Activated T-helper 1 cell treated with anti-CD3 and anti-CD28 coated beads, Interleukin-12 subunit alpha, Interleukin-12 subunit beta, Interleukin-2, Interleukin-4 antibody, amounts not matched to agents 30 ng/mL and 10 ng/mL and 1 ng/mL, durations not matched to agents 14 hours and 24 hours and 36 hours (primary cell): ENCODE results near the gene ALCAM. TPM values are rescaled to one million over a fixed set of nuclear protein-coding genes. Genes with fewer than 3 reads are reported as not detected.
"Not testable (repeated sequence)": the region's sequence is repeated elsewhere in the genome, so short reads cannot be mapped to it uniquely, and the experiment has no call there.

Source experiments
- DNase-seq: peaks from one replicate; pipeline ENCODE4 v3.0.0; 2021; ENCODE audit warnings: low spot score
- H3K27ac Mint-ChIP-seq: one replicate; pipeline ENCODE4 v1.8.0; 2021; ENCODE audit warnings: mild to moderate bottlenecking, mixed read lengths
- H3K27me3 Mint-ChIP-seq: one replicate; pipeline ENCODE4 v1.8.0; 2022; ENCODE audit warnings: mild to moderate bottlenecking, moderate library complexity, mixed read lengths; ENCODE audit not compliant: insufficient read depth
- H3K36me3 Mint-ChIP-seq: one replicate; pipeline ENCODE4 v1.8.0; 2021; ENCODE audit warnings: low read depth, mixed read lengths
- H3K4me1 Mint-ChIP-seq: one replicate; pipeline ENCODE4 v1.8.0; 2021; ENCODE audit warnings: low read depth, mixed read lengths
- H3K4me3 Mint-ChIP-seq: one replicate; pipeline ENCODE4 v1.8.0; 2021; ENCODE audit warnings: mild to moderate bottlenecking, moderate library complexity, mixed read lengths
- H3K9me3 Mint-ChIP-seq: one replicate; pipeline ENCODE4 v1.8.0; 2021; ENCODE audit warnings: mixed read lengths
- intact Hi-C: fragments of 100-400 bp; cut with micrococcal nuclease; formaldehyde crosslinking; loops from one replicate; pipeline ENCODE4 v1.15.1; 2024
- total RNA-seq: library from RNA; stranded (reverse); gene quantifications from 2 replicates; pipeline ENCODE4 v1.2.3, GENCODE V29; 2022

ALCAM gene
- total RNA-seq, 1 donor from 2014 or later: 24.9 TPM

DNA sequence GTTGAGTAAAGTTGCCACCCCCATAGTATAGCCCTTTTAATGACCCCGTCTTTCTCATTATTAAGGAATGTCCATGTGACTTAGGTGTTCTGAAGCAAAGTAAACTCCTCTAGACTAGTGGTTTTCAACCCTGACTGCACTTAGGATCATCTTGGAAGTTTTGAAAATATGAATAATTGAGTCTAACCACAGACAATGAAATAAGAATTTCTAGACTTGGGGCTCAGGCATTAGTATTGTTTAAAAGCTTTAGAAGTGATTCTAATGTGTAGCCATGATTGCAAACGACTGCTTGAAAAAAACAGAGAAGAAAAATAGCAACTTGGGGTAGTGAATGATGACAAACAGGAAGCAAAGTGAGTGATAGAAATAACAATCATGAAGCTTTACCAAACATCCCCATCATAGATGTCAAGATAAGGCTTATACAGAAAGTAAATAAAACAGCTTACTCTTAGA, 35.0 kb downstream of the ALCAM start:
- Mint-ChIP-seq H3K27ac (no peak overlapping the region), H3K4me1 (no peaks in the 10 kb centered on the region), H3K9me3 (peaks cover 20% of the 10 kb centered on the region), H3K4me3 (no peak overlapping the region), H3K36me3 (peaks cover 4% of the 10 kb centered on the region), H3K27me3 (no peaks in the 10 kb centered on the region)
- DNase-seq: no peak
- intact Hi-C loops: no loop called here

GRCh38 chr3:105402287-105402801, 35.6 kb downstream of the ALCAM start:
- H3K4me1 Mint-ChIP-seq: no peaks in the 10 kb centered on the region
- H3K27ac Mint-ChIP-seq: no peak overlapping the region
- no peaks in the 10 kb centered on the region for H3K27me3 Mint-ChIP-seq
- no peak for DNase-seq
- H3K9me3 Mint-ChIP-seq: peaks cover 26% of the 10 kb centered on the region
- no peak overlapping the region for H3K4me3 Mint-ChIP-seq
- intact Hi-C loops: no loop called here
- H3K36me3 Mint-ChIP-seq: peaks cover 4% of the 10 kb centered on the region

DNA sequence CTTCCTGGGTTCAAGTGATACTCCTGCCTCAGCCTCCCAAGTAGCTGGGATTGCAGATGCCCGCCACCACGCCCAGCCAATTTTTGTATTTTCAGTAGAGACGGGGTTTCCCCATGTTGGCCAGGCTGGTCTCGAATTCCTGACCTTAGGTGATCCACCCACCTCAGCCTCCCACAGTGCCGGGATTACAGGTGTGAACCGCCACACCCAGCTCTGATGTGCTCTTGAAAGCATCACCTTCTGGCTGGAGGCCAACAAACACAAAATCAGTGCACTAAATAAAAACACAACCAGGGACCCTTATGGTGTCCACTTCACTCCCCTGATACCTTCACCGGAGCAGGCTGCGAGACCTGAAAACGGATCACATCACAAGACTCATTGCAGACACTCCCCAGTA, 36.3 kb downstream of the ALCAM start:
- DNase-seq, H3K27me3 Mint-ChIP-seq, H3K27ac Mint-ChIP-seq, intact Hi-C loops, H3K4me1 Mint-ChIP-seq, H3K4me3 Mint-ChIP-seq, H3K36me3 Mint-ChIP-seq: not testable (repeated sequence)
- H3K9me3 Mint-ChIP-seq: peaks cover 28% of the 10 kb centered on the region

DNA sequence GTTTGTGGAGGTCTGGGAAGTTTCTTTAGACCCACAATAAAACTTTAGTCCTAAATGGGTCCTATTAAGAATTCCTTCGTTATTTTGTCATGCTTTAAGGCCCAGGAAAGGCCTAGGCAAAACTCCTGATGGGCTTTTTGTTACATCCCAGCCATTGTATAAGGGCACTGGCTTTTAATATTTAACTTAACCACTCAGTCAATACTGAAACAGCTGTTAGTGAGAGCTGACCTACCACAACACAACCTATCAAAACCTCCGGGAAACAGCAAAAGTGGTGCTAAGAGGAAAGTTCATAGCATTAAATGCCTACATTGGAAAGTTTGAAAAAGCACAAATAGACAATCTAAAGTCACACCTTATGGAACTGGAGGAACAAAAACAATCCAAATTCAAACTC, 39.6 kb downstream of the ALCAM start:
- no peak overlapping the region for H3K27ac Mint-ChIP-seq
- H3K4me1 Mint-ChIP-seq: no peaks in the 10 kb centered on the region
- peaks cover 4% of the 10 kb centered on the region for H3K36me3 Mint-ChIP-seq
- intact Hi-C loops: no loop called here
- no peak for DNase-seq
- H3K27me3 Mint-ChIP-seq: no peaks in the 10 kb centered on the region
- no peak overlapping the region for H3K4me3 Mint-ChIP-seq
- H3K9me3 Mint-ChIP-seq: peaks cover 28% of the 10 kb centered on the region

- Mint-ChIP-seq H3K9me3 (peaks cover 16% of the 10 kb centered on the region), H3K27me3 (no peaks in the 10 kb centered on the region), H3K4me3 (no peak overlapping the region), H3K36me3 (no peaks in the 10 kb centered on the region), H3K27ac (no peak overlapping the region), H3K4me1 (no peaks in the 10 kb centered on the region)
- intact Hi-C loops: no loop called here
- DNase-seq: no peak
These were observed 42.7 kb downstream of the ALCAM start for GRCh38 chr3:105409364-105409763.

DNA sequence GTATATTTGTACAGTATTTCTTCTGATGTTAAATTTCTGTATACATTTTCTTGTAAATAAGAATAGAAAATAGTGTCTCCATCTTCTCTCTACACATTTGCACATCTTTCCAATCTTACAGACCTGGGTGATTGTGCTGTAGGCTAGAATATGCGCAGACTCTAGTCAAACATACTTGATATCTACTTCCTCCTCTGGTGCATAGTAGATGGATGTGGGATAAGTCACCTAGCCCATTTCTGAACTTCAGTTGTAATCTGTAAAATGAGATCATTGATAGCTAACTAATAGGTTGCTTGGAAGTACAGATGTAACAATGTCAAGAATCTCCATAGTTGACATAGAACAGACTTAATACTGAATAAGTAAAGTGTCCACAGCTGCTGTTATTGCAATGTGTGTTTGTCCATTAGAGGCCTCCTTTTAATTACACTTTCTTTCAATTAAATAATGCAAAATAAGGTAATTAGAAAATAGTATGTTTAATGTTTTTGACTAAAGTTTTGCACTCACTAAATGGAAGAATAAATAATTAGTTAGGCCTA, 46.7 kb downstream of the ALCAM start:
- DNase-seq: no peak
- Mint-ChIP-seq H3K4me1 (no peaks in the 10 kb centered on the region), H3K4me3 (no peak overlapping the region), H3K9me3 (no peaks in the 10 kb centered on the region), H3K27me3 (peaks cover 3% of the 10 kb centered on the region), H3K36me3 (no peaks in the 10 kb centered on the region), H3K27ac (no peak overlapping the region)
- intact Hi-C loops: no loop called here

GRCh38 chr3:105414841-105415240, 48.1 kb downstream of the ALCAM start:
- no peaks in the 10 kb centered on the region for H3K9me3 Mint-ChIP-seq
- no peak overlapping the region for H3K4me3 Mint-ChIP-seq
- DNase-seq: no peak
- H3K27ac Mint-ChIP-seq: no peak overlapping the region
- H3K36me3 Mint-ChIP-seq: no peaks in the 10 kb centered on the region
- no peaks in the 10 kb centered on the region for H3K4me1 Mint-ChIP-seq
- peaks cover 3% of the 10 kb centered on the region for H3K27me3 Mint-ChIP-seq
- intact Hi-C loops: no loop called here

- H3K27ac Mint-ChIP-seq: no peak overlapping the region
- no peaks in the 10 kb centered on the region for H3K9me3 Mint-ChIP-seq
- H3K4me1 Mint-ChIP-seq: no peaks in the 10 kb centered on the region
- no peaks in the 10 kb centered on the region for H3K36me3 Mint-ChIP-seq
- H3K4me3 Mint-ChIP-seq: no peak overlapping the region
- intact Hi-C loops: no loop called here
- peaks cover 3% of the 10 kb centered on the region for H3K27me3 Mint-ChIP-seq
- DNase-seq: no peak
These were observed 49.2 kb downstream of the ALCAM start for GRCh38 chr3:105415951-105416350.

DNA sequence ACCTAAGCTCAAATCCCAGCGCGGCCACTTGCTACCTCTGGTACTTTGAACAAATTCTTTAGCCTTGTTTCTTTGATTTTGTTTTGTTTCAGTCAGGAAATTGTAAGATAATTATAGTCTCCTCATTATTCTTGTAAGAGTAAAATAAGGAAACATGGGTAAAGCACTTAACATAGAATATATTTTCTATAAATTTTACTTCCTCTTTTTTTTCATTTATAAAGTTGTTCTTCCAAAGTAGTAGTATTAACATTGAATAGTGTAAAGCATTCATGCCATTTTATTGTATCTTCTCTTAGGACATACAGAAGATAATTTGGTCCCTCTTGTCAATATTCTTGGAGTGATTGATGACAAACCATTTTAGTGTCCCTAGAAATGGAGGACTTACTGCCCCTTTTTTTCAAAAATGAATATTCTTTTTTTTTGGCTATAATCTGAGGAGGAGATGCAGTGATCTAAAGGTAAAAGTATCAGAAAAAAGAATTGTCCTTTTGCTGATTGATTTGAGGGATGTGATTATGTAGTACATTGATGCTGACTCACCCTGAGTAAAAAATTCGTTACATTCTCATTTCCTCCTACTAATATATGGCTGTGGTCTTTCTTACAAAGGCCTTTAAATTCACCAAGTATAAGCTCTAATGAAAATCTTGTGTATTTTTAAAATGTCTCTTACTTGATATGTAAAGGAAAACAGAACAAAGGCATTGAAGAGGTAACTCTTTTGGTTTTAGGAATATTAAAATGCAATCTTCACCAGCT, 51.0 kb downstream of the ALCAM start:
- no peak for DNase-seq
- intact Hi-C loops: no loop called here
- Mint-ChIP-seq H3K9me3 (no peaks in the 10 kb centered on the region), H3K27ac (no peak overlapping the region), H3K4me1 (no peaks in the 10 kb centered on the region), H3K27me3 (peaks cover 3% of the 10 kb centered on the region), H3K4me3 (no peak overlapping the region), H3K36me3 (no peaks in the 10 kb centered on the region)

- H3K4me3 Mint-ChIP-seq: no peak overlapping the region
- DNase-seq: no peak
- no peak overlapping the region for H3K27ac Mint-ChIP-seq
- intact Hi-C loops: no loop called here
- no peaks in the 10 kb centered on the region for H3K27me3 Mint-ChIP-seq
- H3K36me3 Mint-ChIP-seq: no peaks in the 10 kb centered on the region
- H3K9me3 Mint-ChIP-seq: no peaks in the 10 kb centered on the region
- peaks cover 7% of the 10 kb centered on the region for H3K4me1 Mint-ChIP-seq
These were observed 55.9 kb downstream of the ALCAM start for GRCh38 chr3:105422645-105423044.

DNA sequence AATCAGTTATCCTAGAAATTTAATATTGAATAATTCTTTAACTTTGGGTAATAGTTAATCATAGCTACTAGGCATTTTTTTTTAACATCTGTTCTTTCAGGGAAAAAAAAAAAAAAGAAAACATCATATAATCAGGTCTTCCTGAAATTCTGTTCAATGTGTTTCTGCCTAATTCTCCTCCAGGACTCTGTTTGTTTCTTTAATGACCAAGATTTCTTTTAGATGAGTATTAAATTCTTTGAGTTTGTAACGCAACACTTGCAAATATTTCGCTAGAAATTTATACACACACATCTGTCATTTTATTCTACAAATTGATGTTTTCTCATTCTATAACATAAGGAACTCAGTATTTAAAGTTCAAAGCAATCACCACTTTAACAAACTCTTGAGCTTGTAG, 56.7 kb downstream of the ALCAM start:
- H3K27me3 Mint-ChIP-seq: no peaks in the 10 kb centered on the region
- H3K4me3 Mint-ChIP-seq: no peak overlapping the region
- no peaks in the 10 kb centered on the region for H3K36me3 Mint-ChIP-seq
- no peak for DNase-seq
- no peak overlapping the region for H3K27ac Mint-ChIP-seq
- peaks cover 7% of the 10 kb centered on the region for H3K4me1 Mint-ChIP-seq
- intact Hi-C loops: no loop called here
- H3K9me3 Mint-ChIP-seq: no peaks in the 10 kb centered on the region

GRCh38 chr3:105424412-105425152, 57.9 kb downstream of the ALCAM start:
- H3K4me1 Mint-ChIP-seq: peaks cover 7% of the 10 kb centered on the region
- H3K4me3 Mint-ChIP-seq: no peak overlapping the region
- DNase-seq: no peak
- no peaks in the 10 kb centered on the region for H3K27me3 Mint-ChIP-seq
- H3K27ac Mint-ChIP-seq: no peak overlapping the region
- no peaks in the 10 kb centered on the region for H3K36me3 Mint-ChIP-seq
- H3K9me3 Mint-ChIP-seq: no peaks in the 10 kb centered on the region
- intact Hi-C loops: no loop called here

GRCh38 chr3:105425153-105425502, 58.4 kb downstream of the ALCAM start:
- no peaks in the 10 kb centered on the region for H3K9me3 Mint-ChIP-seq
- intact Hi-C loops: no loop called here
- no peak for DNase-seq
- H3K4me1 Mint-ChIP-seq: peaks cover 7% of the 10 kb centered on the region
- no peaks in the 10 kb centered on the region for H3K36me3 Mint-ChIP-seq
- no peak overlapping the region for H3K4me3 Mint-ChIP-seq
- no peak overlapping the region for H3K27ac Mint-ChIP-seq
- H3K27me3 Mint-ChIP-seq: no peaks in the 10 kb centered on the region
